Peyer's patch (tissue), 4 donors: ENCODE measurements around the gene FBXO7.

Experiments
- CTCF ChIP-seq, 6 experiments: fragments of 450-650 bp in 4 of 6; fragments of 200-600 bp in 2 of 6; sonication (generic) in 1 of 6; IDR thresholded peaks; one replicate each; pipeline ENCODE4 v1.5.1; 2017 to 2019; ENCODE audit warnings: antibody characterized with exemption in 6 of 6, mild to moderate bottlenecking in 3 of 6, moderate library complexity in 1 of 6
- POLR2A ChIP-seq, 2 donors: fragments of 450-650 bp; IDR thresholded peaks; one replicate each; pipeline ENCODE4 v1.5.1; 2017; ENCODE audit warnings: antibody characterized with exemption in 2 of 2, mild to moderate bottlenecking in 2 of 2, moderate library complexity in 2 of 2

DNA sequence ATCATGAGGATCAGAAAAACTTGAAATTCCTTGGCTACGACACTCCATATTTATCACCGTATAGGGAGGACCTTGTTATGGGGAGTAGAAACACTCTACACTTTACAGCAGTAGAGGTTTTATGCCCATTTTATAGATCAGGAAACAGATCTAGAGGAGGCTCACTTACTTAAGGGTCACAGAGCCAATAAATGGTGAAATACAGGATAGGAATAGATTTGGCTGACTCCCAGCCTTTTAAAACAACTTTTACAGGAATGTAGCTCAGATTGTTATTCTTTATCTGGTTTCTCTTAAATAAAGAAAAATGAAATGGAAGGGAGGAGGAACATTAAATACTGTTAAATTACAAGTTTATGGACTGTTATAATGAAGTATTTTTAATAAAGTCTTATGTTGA, 14.8 kb downstream of the FBXO7 start:
- TF ChIP-seq POLR2A (IDR thresholded peaks at IDR 0.05) = no peak
- no peak for TF ChIP-seq CTCF (IDR thresholded peaks at IDR 0.05)
